Stimulated activated naive CD4-positive, alpha-beta T cell treated with Interleukin-2 at 50 U/mL for 16 hours (primary cell): ENCODE measurements around the gene DAB2IP.

Experiments used
- DNase-seq: peaks from one replicate; lab custom pipeline; 2025; lab: John Stamatoyannopoulos, UW

The DAB2IP gene

GRCh38 chr9:121763561-121764370 is 112.3 kb downstream of the DAB2IP start:
- DNase-seq = no peak

- DNase-seq = no peak
Measured at GRCh38 chr9:121764371-121764730, 112.9 kb downstream of the DAB2IP start.

GRCh38 chr9:121765021-121765950 is 113.9 kb downstream of the DAB2IP start:
- DNase-seq = no peak

GRCh38 chr9:121766081-121766683 is 114.7 kb downstream of the DAB2IP start:
- DNase-seq = no peak

GRCh38 chr9:121767171-121767769 is 115.8 kb downstream of the DAB2IP start:
- DNase-seq = no peak

GRCh38 chr9:121768416-121769015 is 117.1 kb downstream of the DAB2IP start:
- no peak for DNase-seq

- DNase-seq = no peak
Measured at GRCh38 chr9:121769939-121770338, 118.5 kb downstream of the DAB2IP start.

- DNase-seq = no peak
Measured at GRCh38 chr9:121770415-121771273, 119.2 kb downstream of the DAB2IP start.

- no peak for DNase-seq
Measured at GRCh38 chr9:121771418-121771817, 120.0 kb downstream of the DAB2IP start.

- DNase-seq = no peak
Measured at GRCh38 chr9:121771851-121772599, 120.6 kb downstream of the DAB2IP start.

- no peak for DNase-seq
Measured at GRCh38 chr9:121772600-121773285, 121.3 kb downstream of the DAB2IP start.

- no peak for DNase-seq
Measured at GRCh38 chr9:121773286-121773953, 122.0 kb downstream of the DAB2IP start.

- DNase-seq = no peak
Measured at GRCh38 chr9:121773954-121774714, 122.7 kb downstream of the DAB2IP start.

- DNase-seq = no peak
Measured at GRCh38 chr9:121774715-121775613, 123.5 kb downstream of the DAB2IP start.

- no peak for DNase-seq
Measured at GRCh38 chr9:121776001-121776738, 124.7 kb downstream of the DAB2IP start.
